GM18951 (cell line): ENCODE results near the gene NRCAM.
"Not testable (repeated sequence)": the region's sequence is repeated elsewhere in the genome, so short reads cannot be mapped to it uniquely, and the experiment has no call there.

Experiments used
- POLR2A ChIP-seq: IDR thresholded peaks from 4 replicates; pipeline ENCODE4 v1.6.1; 2011; ENCODE audit warnings: mild to moderate bottlenecking; ENCODE audit not compliant: insufficient read length, insufficient read depth; ENCODE audit errors: extremely low read depth
- in situ Hi-C: fragments of 300-500 bp; cut with MboI; formaldehyde crosslinking; loops from one replicate; pipeline ENCODE4 v1.12.0; 2022; ENCODE audit warnings: low sequenced_read_pairs, mixed read lengths, inconsistent platforms; ENCODE audit not compliant: unreplicated experiment

Gene NRCAM

DNA sequence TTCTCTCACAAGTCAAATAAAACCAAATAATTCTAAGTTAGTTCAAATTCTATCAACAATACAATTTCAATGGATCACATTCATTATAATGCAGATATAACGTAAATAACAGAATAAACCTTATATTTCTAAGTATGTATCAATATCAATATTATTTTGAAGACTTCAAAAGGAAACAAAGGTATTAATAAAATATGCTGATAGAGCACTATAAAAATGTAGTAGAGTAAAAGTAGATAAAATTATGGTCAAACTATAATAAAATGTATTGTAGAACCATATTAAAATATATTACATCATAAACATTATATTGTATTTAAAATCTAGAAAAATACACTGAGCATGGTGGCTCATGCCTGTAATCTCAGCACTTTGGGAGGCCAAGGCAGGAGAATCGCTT, 23.5 kb upstream of the NRCAM start:
- in situ Hi-C loops: no loop called here

GRCh38 chr7:108479118-108479517, 22.9 kb upstream of the NRCAM start:
- TF ChIP-seq POLR2A: no peak
- in situ Hi-C loops: no loop called here

More for the DNA sequence above, 23.5 kb upstream of the NRCAM start:
- no peak for TF ChIP-seq POLR2A

DNA sequence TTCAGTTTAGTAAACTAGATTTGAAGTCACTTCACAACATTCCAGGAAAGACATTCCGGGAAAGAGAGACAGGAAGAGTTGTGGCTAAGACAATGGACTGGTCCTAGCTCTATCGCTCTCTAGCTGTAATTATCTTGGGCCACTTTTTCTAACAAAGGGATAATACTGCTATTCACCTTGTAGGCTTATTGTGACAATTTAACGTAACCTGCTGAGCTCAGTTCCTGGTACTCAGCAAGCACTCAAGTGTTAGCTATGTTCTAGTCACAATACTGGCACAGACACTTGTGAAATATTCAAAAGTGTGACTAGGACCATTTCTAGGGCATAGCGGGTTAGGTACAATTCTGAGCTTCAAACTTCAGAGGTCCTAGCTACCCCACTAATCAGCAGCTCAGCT, 12.0 kb upstream of the NRCAM start:
- no peak for TF ChIP-seq POLR2A
- in situ Hi-C loops: no loop called here

DNA sequence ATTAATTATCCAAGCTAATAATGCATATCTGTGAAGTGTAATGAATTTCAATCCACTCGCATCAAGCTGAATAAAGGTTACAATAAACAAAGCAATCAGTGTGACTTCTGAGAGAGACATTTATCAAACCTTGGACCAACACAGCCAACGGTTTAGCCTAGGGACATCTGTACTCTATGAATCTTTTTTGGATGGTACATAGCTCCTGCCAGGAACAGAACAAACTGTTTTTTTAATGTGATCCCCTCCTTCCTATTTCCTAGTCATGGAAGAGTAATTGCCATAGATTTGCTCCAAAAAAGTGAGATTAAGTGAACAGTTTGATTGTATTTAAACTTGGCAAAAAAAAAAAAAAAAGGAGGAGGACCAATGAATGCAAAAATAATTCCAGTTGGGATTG, 11.2 kb upstream of the NRCAM start:
- no peak for TF ChIP-seq POLR2A
- in situ Hi-C loops: no loop called here

DNA sequence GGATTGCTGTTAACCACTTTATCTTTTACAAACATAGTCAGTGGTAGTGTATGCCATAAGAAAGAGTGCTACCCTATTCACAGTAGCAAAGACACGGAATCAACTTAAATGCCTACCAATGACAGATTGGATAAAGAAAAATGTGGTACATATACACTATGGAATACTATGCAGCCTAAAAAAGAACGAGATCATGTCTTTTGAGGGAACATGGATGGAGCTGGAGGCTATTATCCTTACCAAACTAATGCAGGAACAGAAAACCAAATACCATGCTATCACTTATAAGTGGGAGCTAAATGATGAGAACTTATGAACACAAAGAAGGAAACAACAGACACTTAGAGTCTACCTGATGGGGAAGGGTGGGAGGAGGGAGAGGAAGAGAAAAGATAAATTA, 10.1 kb upstream of the NRCAM start:
- in situ Hi-C loops: not testable (repeated sequence)

- in situ Hi-C loops: no loop called here
- TF ChIP-seq POLR2A: no peak
These were observed 8.5 kb upstream of the NRCAM start for GRCh38 chr7:108464743-108465142.

DNA sequence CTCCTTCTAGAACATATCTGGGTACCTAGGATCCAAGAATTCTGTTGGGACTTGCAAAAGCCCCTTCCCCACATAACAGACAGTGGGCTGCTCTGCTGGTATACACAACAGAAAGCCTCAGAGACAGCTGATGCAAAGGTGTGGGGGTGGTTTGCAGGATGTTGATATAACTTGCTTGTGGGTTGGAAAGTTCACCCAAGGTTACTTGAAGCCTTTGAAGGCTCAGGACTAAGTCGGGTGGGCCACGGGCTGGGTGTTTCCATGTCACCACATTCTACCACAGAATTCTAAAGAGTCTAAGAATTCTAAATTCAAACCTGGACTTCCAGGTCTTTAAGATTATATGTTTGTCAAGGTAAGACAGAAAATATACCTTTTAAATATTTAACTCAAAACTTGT, 7.4 kb upstream of the NRCAM start:
- in situ Hi-C loops: no loop called here
- no peak for TF ChIP-seq POLR2A

- no peak for TF ChIP-seq POLR2A
- in situ Hi-C loops: no loop called here
These were observed 5.6 kb upstream of the NRCAM start for GRCh38 chr7:108461840-108462239.

DNA sequence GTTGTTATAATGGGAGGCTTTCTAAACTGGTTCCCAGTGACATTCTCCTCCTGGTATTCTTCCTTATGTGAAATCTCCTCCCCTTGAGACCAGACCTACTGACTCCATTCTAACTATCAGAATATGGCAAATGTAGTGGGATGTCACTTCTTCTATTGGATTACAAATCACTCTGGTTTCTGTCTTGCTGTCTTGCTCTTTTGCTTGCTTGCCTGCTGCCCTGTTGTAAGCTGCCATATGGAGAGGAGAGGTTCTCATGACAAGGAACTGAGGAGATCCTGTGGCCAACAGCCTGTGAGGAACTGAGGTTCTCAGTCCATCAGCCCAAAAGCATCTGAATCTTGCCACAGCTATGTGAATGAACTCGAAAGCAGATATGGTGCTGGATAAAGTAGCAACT, 4.7 kb upstream of the NRCAM start:
- TF ChIP-seq POLR2A: no peak
- in situ Hi-C loops: no loop called here

DNA sequence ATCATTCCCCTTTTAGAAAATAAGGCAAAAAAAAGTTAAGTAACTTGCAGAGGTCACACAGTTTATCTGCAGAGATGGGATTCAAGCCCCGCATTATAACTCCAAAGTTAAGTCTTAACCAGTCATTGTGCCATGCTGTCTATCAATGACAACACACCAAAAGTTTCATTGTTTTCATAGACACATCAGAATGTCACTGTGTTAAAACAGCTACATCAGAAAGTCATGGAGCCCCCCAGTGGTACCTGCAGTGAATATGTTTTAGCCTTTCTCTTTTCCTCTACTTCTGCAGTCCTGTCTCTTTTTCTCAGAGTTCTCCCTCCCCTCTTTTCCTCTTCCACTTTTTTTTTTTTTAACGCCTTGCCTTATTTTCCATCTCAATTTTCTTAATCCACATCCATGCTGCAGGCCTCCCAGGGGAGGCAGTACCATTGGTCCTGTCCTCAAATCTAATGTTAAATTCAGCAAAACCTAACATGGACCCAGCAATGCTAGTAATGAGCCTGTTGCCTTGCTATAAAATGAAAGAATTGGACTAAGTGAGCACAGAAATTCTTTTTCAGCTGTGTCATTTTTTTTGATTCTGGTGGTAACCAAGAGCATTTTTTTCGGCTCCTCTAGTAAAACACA, 3.8 kb upstream of the NRCAM start:
- in situ Hi-C loops: no loop called here
- TF ChIP-seq POLR2A: no peak

- in situ Hi-C loops: no loop called here
- no peak for TF ChIP-seq POLR2A
These were observed 1.6 kb upstream of the NRCAM start for GRCh38 chr7:108457871-108458270.

DNA sequence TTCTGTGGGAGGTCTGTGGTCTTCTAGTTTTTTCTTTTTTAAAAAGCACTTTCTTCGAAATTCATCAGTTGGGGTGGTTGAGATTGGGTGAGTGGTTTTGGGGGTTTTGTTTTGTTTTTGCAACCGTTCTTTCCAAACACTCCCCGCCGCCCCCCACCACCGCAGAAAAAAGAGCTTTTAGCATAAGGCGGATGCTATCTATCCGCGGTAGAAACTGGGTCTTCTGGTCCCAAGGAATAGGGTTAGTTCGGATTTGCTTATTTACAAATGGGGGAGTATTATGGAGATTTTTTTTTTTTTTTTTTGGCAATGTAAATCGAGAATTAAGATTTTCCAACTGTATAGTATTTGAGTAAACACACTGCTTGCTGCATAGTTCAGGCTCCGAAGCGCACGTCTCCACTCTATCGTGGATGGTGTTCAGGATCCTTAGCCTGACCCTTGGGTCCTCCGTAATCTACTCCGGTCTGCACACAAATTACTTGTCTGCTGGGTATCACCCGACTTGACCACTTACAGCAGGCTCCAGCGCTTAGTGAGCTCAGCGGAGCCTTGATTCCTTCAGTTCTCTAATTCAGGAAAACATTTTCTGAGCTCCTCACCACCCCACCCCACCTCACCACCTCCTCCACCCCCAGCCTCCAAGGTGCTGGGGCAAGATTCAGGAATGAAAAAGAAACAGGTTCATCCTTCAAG, 757 bp upstream of the NRCAM start:
- in situ Hi-C loops: no loop called here
- TF ChIP-seq POLR2A: no peak

- TF ChIP-seq POLR2A: no peak
- in situ Hi-C loops: no loop called here
These were observed 662 bp downstream of the NRCAM start for GRCh38 chr7:108455551-108455997.
